ENCODE results near the gene HBEGF. TPM values are rescaled to one million over a fixed set of nuclear protein-coding genes. Genes with fewer than 3 reads are reported as not detected.

The HBEGF gene
- total and polyA plus RNA-seq, 12 donors: 0.54 to 9.8 (median 5.0) TPM

DNA sequence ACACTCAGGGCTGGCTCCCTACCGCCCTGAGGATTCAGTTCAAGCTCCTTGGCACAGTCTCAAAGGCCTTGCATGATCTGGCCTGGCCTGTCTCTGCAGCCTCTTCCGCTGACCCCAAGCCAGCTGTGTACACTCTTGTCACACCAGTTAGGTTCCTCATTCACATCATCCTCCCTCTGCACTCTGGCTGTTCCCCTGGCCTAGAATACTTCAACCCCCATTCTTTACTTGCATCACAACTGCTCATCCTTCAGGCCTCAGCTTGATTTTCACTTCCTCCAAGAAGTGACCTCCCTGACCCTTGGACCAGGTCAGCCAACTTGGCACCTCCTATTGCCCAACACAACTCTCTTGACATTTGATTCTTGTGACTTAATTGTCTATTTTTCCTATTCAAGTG, 24.6 kb downstream of the HBEGF start:
- 38 to 65% (median 48%) methylated on average over 2 of the region's 2 CpGs for WGBS, 4 donors
- H3K4me1 ChIP-seq (replicated peaks in 1 of 2): peaks cover 22 to 33% of the 10 kb centered on the region in 2 donors
- DNase-seq: peak; percentile 51 to 83 (median 72)
- no peaks in the 10 kb centered on the region for H3K9me3 ChIP-seq (replicated peaks in 1 of 3)
- intact Hi-C loops (cut with DNase I): no loop called here
- no peaks in the 10 kb centered on the region for H3K36me3 ChIP-seq (replicated peaks in 1 of 2)
- no peak overlapping the region for H3K4me3 ChIP-seq
- TF ChIP-seq, protein P1, sequence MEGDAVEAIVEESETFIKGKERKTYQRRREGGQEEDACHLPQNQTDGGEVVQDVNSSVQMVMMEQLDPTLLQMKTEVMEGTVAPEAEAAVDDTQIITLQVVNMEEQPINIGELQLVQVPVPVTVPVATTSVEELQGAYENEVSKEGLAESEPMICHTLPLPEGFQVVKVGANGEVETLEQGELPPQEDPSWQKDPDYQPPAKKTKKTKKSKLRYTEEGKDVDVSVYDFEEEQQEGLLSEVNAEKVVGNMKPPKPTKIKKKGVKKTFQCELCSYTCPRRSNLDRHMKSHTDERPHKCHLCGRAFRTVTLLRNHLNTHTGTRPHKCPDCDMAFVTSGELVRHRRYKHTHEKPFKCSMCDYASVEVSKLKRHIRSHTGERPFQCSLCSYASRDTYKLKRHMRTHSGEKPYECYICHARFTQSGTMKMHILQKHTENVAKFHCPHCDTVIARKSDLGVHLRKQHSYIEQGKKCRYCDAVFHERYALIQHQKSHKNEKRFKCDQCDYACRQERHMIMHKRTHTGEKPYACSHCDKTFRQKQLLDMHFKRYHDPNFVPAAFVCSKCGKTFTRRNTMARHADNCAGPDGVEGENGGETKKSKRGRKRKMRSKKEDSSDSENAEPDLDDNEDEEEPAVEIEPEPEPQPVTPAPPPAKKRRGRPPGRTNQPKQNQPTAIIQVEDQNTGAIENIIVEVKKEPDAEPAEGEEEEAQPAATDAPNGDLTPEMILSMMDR (IDR thresholded peaks at IDR 0.05): no peak
- TF ChIP-seq POLR2A (IDR thresholded peaks at IDR 0.05): no peak
- peak overlapping the region in 1 of 5 donors; percentile 70 for H3K27ac ChIP-seq
- no peaks in the 10 kb centered on the region for H3K27me3 ChIP-seq

DNA sequence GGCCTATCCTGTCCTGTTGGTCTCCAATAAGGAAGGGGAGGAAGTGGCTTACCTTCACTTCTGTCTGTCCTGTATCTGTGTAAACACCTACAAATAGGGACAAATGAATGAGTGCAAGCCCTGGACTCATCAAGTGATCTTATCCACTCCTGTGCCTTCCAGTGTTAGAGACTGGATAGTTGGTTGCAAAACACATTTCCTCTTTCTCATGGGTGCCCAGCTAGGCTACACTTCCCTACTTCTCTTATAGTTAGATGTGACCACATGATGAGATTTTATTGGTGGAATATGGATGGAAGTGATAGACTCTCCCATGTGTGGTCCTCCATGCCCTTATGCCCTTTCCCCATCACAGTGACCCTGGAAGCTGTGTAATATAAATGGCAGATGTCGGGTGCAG, 26.6 kb downstream of the HBEGF start:
- H3K36me3 ChIP-seq (replicated peaks in 1 of 2): no peaks in the 10 kb centered on the region
- peak overlapping the region in 1 of 5 donors; percentile 27 for H3K27ac ChIP-seq
- intact Hi-C loops (cut with DNase I): no loop called here
- 86 to 100% (median 94%) methylated on average over 1 of the region's 1 CpG for WGBS, 4 donors
- peaks cover 22 to 32% of the 10 kb centered on the region in 2 donors for H3K4me1 ChIP-seq (replicated peaks in 1 of 2)
- no peak for DNase-seq
- no peaks in the 10 kb centered on the region for H3K9me3 ChIP-seq (replicated peaks in 1 of 3)
- H3K27me3 ChIP-seq: no peaks in the 10 kb centered on the region
- TF ChIP-seq, protein P1 (IDR thresholded peaks at IDR 0.05): no peak
- no peak for TF ChIP-seq POLR2A (IDR thresholded peaks at IDR 0.05)
- no peak overlapping the region for H3K4me3 ChIP-seq

DNA sequence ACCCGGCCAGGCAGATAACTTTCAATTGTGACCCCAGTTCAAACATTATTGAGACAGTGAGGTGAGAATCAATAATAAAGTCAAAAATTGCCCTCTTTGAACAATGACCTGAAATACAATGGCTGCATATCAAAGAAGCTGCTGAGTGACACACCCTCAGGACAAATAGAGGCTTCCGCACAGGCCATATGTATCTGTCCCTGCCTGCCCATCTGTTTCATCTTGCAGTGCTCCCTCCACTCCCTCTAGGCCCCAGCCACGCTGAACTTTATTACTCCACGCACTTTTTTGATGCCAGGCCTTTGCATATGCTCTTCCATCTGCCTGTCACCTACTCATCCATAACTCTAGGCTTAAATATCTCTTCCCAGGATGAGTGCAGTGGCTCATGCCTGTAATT, 27.6 kb downstream of the HBEGF start:
- TF ChIP-seq, protein P1 (IDR thresholded peaks at IDR 0.05): no peak
- TF ChIP-seq POLR2A (IDR thresholded peaks at IDR 0.05): no peak
- 86 to 97% (median 93%) methylated on average over 4 of the region's 4 CpGs for WGBS, 4 donors
- Histone ChIP-seq H3K4me1 (replicated peaks in 1 of 2) (peaks cover 17 to 21% of the 10 kb centered on the region in 2 donors), H3K27ac (no peak overlapping the region), H3K27me3 (no peaks in the 10 kb centered on the region), H3K4me3 (no peak overlapping the region), H3K9me3 (replicated peaks in 1 of 3) (no peaks in the 10 kb centered on the region), H3K36me3 (replicated peaks in 1 of 2) (no peaks in the 10 kb centered on the region)
- no peak for DNase-seq
- intact Hi-C loops (cut with DNase I): no loop called here

DNA sequence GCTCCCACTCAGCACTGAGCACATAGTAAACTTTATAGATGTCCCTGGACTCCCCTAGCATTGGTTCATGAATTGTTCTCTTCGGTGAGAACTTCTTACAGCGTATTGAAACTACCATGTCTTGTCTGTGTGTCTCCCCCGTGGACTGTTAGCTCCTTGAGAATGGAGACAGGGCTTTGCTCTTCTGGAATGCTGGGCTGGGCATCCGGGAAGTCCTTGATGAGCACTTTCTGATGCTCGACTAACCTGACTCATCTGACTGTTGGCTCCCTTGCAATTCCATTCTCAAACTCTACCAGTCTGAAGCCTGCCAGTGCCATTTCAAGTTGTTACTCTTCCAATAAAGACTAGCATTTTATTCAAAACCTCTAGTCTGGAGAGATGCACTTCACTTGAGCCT, 28.5 kb downstream of the HBEGF start:
- no peaks in the 10 kb centered on the region for H3K36me3 ChIP-seq (replicated peaks in 1 of 2)
- 58 to 76% (median 60%) methylated on average over 5 of the region's 5 CpGs for WGBS, 4 donors
- H3K4me1 ChIP-seq (replicated peaks in 1 of 2): peaks cover 7 to 12% of the 10 kb centered on the region in 2 donors
- peak overlapping the region in 1 of 5 donors; percentile 31 for H3K27ac ChIP-seq
- no peaks in the 10 kb centered on the region for H3K27me3 ChIP-seq
- no peaks in the 10 kb centered on the region for H3K9me3 ChIP-seq (replicated peaks in 1 of 3)
- no peak overlapping the region for H3K4me3 ChIP-seq
- DNase-seq: peak in 4 of 7 donors; percentile 38 to 66 (median 44)
- TF ChIP-seq, protein P1 (IDR thresholded peaks at IDR 0.05): no peak
- no peak for TF ChIP-seq POLR2A (IDR thresholded peaks at IDR 0.05)
- intact Hi-C loops (cut with DNase I): no loop called here
